Measurements from ENCODE around the gene COL23A1. TPM values are rescaled to one million over a fixed set of nuclear protein-coding genes. Genes with fewer than 3 reads are reported as not detected.
A peak's percentile ranks its signal among the peaks of the same experiment; 100 is the strongest.
"Not testable (repeated sequence)": the region's sequence is repeated elsewhere in the genome, so short reads cannot be mapped to it uniquely, and the experiment has no call there.

Gene COL23A1
- total and polyA plus RNA-seq, 8 donors: 0.06 to 0.68 (median 0.33) TPM; not detected in 2

DNA sequence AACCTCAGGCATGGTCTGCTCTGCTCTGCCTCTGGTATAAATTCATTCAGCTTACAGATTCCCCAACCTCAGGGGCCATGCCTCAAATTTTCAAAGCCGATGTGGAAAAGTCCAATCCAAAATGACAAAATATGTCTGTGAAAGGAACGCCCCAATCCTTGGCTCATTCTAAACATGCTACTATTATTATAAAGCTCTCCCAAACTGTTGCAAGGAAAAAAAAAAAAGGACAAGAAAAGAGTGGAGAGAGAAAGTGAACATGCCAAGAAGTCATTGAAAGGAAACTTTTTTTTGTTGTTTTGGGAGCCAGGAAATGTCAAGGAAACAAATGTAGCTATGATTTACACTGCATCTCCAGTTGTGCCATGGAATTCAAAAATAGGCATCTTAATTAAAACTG is 3.8 kb downstream of the COL23A1 start:
- Histone ChIP-seq H3K4me1 (no peaks in the 10 kb centered on the region), H3K4me3 (no peak overlapping the region), H3K9me3 (no peaks in the 10 kb centered on the region), H3K27ac (no peak overlapping the region), H3K36me3 (no peaks in the 10 kb centered on the region), H3K27me3 (no peaks in the 10 kb centered on the region)
- TF ChIP-seq, protein P1, sequence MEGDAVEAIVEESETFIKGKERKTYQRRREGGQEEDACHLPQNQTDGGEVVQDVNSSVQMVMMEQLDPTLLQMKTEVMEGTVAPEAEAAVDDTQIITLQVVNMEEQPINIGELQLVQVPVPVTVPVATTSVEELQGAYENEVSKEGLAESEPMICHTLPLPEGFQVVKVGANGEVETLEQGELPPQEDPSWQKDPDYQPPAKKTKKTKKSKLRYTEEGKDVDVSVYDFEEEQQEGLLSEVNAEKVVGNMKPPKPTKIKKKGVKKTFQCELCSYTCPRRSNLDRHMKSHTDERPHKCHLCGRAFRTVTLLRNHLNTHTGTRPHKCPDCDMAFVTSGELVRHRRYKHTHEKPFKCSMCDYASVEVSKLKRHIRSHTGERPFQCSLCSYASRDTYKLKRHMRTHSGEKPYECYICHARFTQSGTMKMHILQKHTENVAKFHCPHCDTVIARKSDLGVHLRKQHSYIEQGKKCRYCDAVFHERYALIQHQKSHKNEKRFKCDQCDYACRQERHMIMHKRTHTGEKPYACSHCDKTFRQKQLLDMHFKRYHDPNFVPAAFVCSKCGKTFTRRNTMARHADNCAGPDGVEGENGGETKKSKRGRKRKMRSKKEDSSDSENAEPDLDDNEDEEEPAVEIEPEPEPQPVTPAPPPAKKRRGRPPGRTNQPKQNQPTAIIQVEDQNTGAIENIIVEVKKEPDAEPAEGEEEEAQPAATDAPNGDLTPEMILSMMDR (IDR thresholded peaks at IDR 0.05): no peak
- intact Hi-C loops (cut with DNase I): no loop called here
- WGBS, 2 donors: 72 to 76% methylated on average over 2 of the region's 2 CpGs
- DNase-seq (no peak), FAIRE-seq (no peak), ATAC-seq (no peak)

DNA sequence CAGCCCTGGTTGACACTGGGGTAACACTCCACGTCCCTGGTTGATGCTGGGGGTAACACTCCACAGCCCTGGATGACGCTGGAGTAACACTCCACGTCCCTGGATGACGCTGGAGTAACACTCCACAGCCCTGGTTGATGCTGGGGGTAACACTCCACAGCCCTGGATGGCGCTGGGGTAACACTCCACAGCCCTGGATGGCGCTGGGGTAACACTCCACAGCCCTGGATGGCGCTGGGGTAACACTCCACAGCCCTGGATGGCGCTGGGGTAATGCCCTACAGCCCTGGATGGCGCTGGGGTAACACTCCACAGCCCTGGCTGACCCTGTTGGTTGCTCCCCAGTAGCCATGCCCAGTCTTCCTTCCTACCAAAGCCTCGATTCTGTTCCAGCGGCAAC is 4.8 kb downstream of the COL23A1 start:
- peak in 3 of 4 donors; percentile 18 to 94 (median 62) for ATAC-seq

DNA sequence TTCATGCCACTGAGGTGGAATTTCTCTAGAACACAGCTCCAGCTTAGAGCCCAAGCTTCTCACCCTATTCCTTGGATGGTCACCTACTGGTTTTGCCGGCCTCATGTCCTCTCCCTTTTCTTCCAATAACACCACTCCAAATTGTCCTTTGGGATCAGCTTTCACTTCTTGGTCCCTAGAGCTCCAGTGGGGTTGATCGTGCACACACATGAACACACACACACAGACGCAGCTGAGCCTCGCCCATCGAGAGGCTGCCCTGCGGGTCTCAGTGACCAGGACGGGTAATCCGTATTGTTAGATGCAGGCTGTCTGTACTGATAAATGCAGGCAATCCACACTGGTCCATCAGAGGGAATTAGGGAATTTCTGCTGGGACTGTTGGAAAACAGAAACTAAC is 6.9 kb downstream of the COL23A1 start:
- Histone ChIP-seq H3K36me3 (no peaks in the 10 kb centered on the region), H3K4me1 (no peaks in the 10 kb centered on the region), H3K4me3 (no peak overlapping the region), H3K27ac (no peak overlapping the region), H3K9me3 (no peaks in the 10 kb centered on the region), H3K27me3 (no peaks in the 10 kb centered on the region)
- intact Hi-C loops (cut with DNase I): no loop called here
- DNase-seq (no peak), FAIRE-seq (no peak), ATAC-seq (no peak)
- TF ChIP-seq, protein P1 (IDR thresholded peaks at IDR 0.05): no peak
- WGBS, 2 donors: 66 to 67% methylated on average over 8 of the region's 8 CpGs

More for the DNA sequence above, 4.8 kb downstream of the COL23A1 start:
- H3K27ac ChIP-seq; H3K36me3 ChIP-seq; intact Hi-C loops (cut with DNase I); H3K4me3 ChIP-seq; H3K9me3 ChIP-seq; H3K27me3 ChIP-seq; H3K4me1 ChIP-seq: not testable (repeated sequence)
- 82 to 84% methylated on average over 11 of the region's 11 CpGs for WGBS, 2 donors
- peak in 3 of 6 donors; percentile 22 to 83 (median 55) for DNase-seq
- FAIRE-seq: peak; percentile 85

DNA sequence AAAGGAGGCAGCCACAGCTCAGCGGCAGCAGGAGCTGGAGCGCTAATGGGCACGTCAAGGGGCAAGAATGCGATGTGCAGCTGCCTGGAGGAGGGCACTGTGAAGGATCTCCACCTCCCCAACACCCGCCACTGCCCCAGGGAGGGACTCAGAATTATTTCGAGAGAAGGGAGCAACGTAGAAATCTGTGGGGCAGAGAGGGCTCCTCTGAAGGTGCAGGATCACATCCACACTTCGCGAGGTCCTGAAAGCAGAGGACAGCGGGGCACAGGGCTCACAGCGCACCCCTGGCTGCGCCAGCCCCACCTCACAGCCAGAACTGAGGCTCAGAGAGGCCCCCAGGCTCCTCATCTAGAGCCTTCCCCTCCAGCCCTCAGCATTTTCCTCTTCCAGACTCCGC is 7.9 kb downstream of the COL23A1 start:
- no peak for FAIRE-seq
- Histone ChIP-seq H3K36me3 (no peaks in the 10 kb centered on the region), H3K4me1 (no peaks in the 10 kb centered on the region), H3K4me3 (no peak overlapping the region), H3K9me3 (no peaks in the 10 kb centered on the region), H3K27ac (no peak overlapping the region), H3K27me3 (peaks cover 0 to 5% (median 0%) of the 10 kb centered on the region in 4 donors)
- intact Hi-C loops (cut with DNase I): no loop called here
- TF ChIP-seq, protein P1 (IDR thresholded peaks at IDR 0.05): no peak
- WGBS, 2 donors: 71 to 72% methylated on average over 10 to 13 of the region's 13 CpGs
- no peak for DNase-seq
- ATAC-seq: no peak

DNA sequence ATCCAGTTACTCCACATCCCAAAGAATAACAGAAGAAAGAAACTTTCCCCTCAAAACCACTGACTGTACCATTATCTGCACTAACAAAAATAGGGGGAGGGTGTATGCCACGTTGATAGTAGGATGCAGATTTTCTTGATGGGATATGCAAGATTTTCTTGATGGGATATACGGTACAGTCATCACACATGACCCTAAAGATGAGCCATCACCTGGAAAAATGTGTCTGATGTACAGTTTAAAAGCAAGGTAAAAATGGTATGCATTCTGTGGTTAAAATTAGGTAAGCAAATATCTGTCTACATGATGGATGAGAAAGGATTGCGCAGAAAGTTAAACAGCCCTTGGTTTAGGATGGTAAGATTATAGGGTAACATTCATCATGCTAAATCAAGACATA is 8.6 kb downstream of the COL23A1 start:
- H3K4me3 ChIP-seq: no peak overlapping the region
- no peaks in the 10 kb centered on the region for H3K9me3 ChIP-seq
- peaks cover 0 to 11% (median 0%) of the 10 kb centered on the region in 4 donors for H3K27me3 ChIP-seq
- DNase-seq (no peak), FAIRE-seq (no peak), ATAC-seq (no peak)
- 45 to 48% methylated on average over 3 of the region's 3 CpGs for WGBS, 2 donors
- TF ChIP-seq, protein P1 (IDR thresholded peaks at IDR 0.05): no peak
- intact Hi-C loops (cut with DNase I): no loop called here
- no peaks in the 10 kb centered on the region for H3K4me1 ChIP-seq
- H3K27ac ChIP-seq: no peak overlapping the region
- H3K36me3 ChIP-seq: no peaks in the 10 kb centered on the region
